GM12891 (cell line): ENCODE results near the gene RBBP8NL.

ENCODE experiments used
- POLR2A ChIP-seq: IDR thresholded peaks from 2 replicates; pipeline ENCODE4 v1.6.1; 2011; ENCODE audit warnings: low read depth, low read length, control low read depth
- POLR2AphosphoS5 ChIP-seq: IDR thresholded peaks from 2 replicates; pipeline ENCODE4 v1.6.1; 2011; ENCODE audit warnings: low read depth, low read length, control low read depth
- TAF1 ChIP-seq: IDR thresholded peaks from 2 replicates; pipeline ENCODE4 v1.6.1; 2011; ENCODE audit warnings: low read depth, low read length, control low read depth

GRCh38 chr20:62472941-62473585, 45.7 kb upstream of the RBBP8NL start:
- TF ChIP-seq POLR2A = no peak
- no peak for TF ChIP-seq POLR2AphosphoS5
- TF ChIP-seq TAF1 = no peak
